ENCODE results near the gene TRMT5.

GRCh38 chr14:60945984-60946383 lies 34.9 kb downstream of the TRMT5 start:
- TF ChIP-seq ZNF263 (CRISPR knock-in tag; IDR thresholded peaks at IDR 0.05; ENCODE audit: low read depth) (no peak), NR2C2 (CRISPR knock-in tag; IDR thresholded peaks at IDR 0.05) (no peak), NFATC4 (CRISPR knock-in tag; IDR thresholded peaks at IDR 0.05) (no peak), IRF2 (CRISPR knock-in tag; IDR thresholded peaks at IDR 0.05; ENCODE audit: borderline replicate concordance, low read depth) (no peak), CBFB (CRISPR knock-in tag; IDR thresholded peaks at IDR 0.05; ENCODE audit: low read depth) (no peak), FOXJ3 (CRISPR knock-in tag; IDR thresholded peaks at IDR 0.05; ENCODE audit: borderline replicate concordance) (no peak), CREB1 (CRISPR knock-in tag; IDR thresholded peaks at IDR 0.05) (no peak), MLX (CRISPR knock-in tag; IDR thresholded peaks at IDR 0.05) (no peak), NFYB (CRISPR knock-in tag; conservative IDR thresholded peaks at IDR 0.05; ENCODE audit: low read depth) (no peak)
- TF ChIP-seq, protein P1, sequence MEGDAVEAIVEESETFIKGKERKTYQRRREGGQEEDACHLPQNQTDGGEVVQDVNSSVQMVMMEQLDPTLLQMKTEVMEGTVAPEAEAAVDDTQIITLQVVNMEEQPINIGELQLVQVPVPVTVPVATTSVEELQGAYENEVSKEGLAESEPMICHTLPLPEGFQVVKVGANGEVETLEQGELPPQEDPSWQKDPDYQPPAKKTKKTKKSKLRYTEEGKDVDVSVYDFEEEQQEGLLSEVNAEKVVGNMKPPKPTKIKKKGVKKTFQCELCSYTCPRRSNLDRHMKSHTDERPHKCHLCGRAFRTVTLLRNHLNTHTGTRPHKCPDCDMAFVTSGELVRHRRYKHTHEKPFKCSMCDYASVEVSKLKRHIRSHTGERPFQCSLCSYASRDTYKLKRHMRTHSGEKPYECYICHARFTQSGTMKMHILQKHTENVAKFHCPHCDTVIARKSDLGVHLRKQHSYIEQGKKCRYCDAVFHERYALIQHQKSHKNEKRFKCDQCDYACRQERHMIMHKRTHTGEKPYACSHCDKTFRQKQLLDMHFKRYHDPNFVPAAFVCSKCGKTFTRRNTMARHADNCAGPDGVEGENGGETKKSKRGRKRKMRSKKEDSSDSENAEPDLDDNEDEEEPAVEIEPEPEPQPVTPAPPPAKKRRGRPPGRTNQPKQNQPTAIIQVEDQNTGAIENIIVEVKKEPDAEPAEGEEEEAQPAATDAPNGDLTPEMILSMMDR (IDR thresholded peaks at IDR 0.05), result no peak
- TF ChIP-seq, protein P2, sequence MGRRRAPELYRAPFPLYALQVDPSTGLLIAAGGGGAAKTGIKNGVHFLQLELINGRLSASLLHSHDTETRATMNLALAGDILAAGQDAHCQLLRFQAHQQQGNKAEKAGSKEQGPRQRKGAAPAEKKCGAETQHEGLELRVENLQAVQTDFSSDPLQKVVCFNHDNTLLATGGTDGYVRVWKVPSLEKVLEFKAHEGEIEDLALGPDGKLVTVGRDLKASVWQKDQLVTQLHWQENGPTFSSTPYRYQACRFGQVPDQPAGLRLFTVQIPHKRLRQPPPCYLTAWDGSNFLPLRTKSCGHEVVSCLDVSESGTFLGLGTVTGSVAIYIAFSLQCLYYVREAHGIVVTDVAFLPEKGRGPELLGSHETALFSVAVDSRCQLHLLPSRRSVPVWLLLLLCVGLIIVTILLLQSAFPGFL (CRISPR knock-in tag; IDR thresholded peaks at IDR 0.05; ENCODE audit: borderline replicate concordance), result no peak
- TF ChIP-seq, protein P3, sequence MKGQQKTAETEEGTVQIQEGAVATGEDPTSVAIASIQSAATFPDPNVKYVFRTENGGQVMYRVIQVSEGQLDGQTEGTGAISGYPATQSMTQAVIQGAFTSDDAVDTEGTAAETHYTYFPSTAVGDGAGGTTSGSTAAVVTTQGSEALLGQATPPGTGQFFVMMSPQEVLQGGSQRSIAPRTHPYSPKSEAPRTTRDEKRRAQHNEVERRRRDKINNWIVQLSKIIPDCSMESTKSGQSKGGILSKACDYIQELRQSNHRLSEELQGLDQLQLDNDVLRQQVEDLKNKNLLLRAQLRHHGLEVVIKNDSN (CRISPR knock-in tag; IDR thresholded peaks at IDR 0.05), result no peak

Data from WTC11 (cell line).